Adrenal gland (tissue), 12 donors: Measurements from ENCODE around the gene C11orf68. TPM values are rescaled to one million over a fixed set of nuclear protein-coding genes. Genes with fewer than 3 reads are reported as not detected.
A peak's percentile ranks its signal among the peaks of the same experiment; 100 is the strongest.

ENCODE experiments used
- DNase-seq, 7 donors: peaks; one replicate each; pipeline ENCODE4 v3.0.0-alpha.2; 2019 to 2020
- H3K27ac ChIP-seq, 5 donors: fragments of 200-600 bp; sonication (generic) in 4 of 5; 1 replicate in 3 of 5; 2 replicates in 2 of 5; pipeline versions ENCODE4 v1.5.1 to v1.8.0; 2016 to 2020; ENCODE audit warnings: mild to moderate bottlenecking in 1 of 5
- H3K27me3 ChIP-seq: fragments of 200-600 bp; 2 replicates; pipeline ENCODE4 v1.8.0; 2021
- H3K36me3 ChIP-seq, 2 donors: fragments of 200-600 bp; replicated peaks in 1 of 2; 1 replicate in 1 of 2; 2 replicates in 1 of 2; pipeline versions ENCODE4 v1.5.1 to v1.8.0; 2018 to 2022
- H3K4me1 ChIP-seq, 2 donors: fragments of 200-600 bp; replicated peaks in 1 of 2; 1 replicate in 1 of 2; 2 replicates in 1 of 2; pipeline versions ENCODE4 v1.5.1 to v1.8.0; 2018 to 2021
- H3K4me3 ChIP-seq, 4 donors: fragments of 200-600 bp; sonication (generic) in 3 of 4; one replicate each; pipeline ENCODE4 v1.5.1; 2016 to 2018
- H3K9me3 ChIP-seq, 3 donors: fragments of 200-600 bp; sonication (generic) in 1 of 3; replicated peaks in 1 of 3; 1 replicate in 2 of 3; 2 replicates in 1 of 3; pipeline versions ENCODE4 v1.5.1 to v1.8.0; 2016 to 2021
- POLR2A ChIP-seq, 2 donors: fragments of 450-650 bp; IDR thresholded peaks; one replicate each; pipeline ENCODE4 v1.6.1; 2017; ENCODE audit warnings: antibody characterized with exemption in 2 of 2, mild to moderate bottlenecking in 2 of 2, moderate library complexity in 1 of 2
- WGBS, 4 donors: extraction: QIAGEN DNeasy Blood & Tissue Kit in 2 of 4; methylation state at CpG; one replicate each; pipeline versions ENCODE4 v1.1.5 to v1.1.7; 2013 to 2017; 5-methylcytosine and 5-hydroxymethylcytosine counted together
- intact Hi-C, 2 donors: fragments of 100-400 bp; cut with DNase I; formaldehyde crosslinking; loops; one replicate each; pipeline versions ENCODE4 v1.14.1 to v1.15.0; 2022 to 2023
- polyA plus RNA-seq, 3 donors: library from polyadenylated mRNA; stranded (reverse); fragments of 200-250 nt in 2 of 3; fragments of 350-450 nt in 1 of 3; fragmentation: Illumina TruSeq in 1 of 3; extraction: RNeasy Lipid Tissue Mini Kit (QIAGEN cat#74804) in 1 of 3; gene quantifications; one replicate each; pipeline ENCODE4 v1.2.3, GENCODE V29; 2013 to 2014
- total RNA-seq, 9 donors: library from RNA; depleted of rRNA in 4 of 9; stranded (reverse); fragments of >200 nt in 4 of 9; fragments of 120-200 nt in 1 of 9; fragmentation: NEBNext Ultra II Directional in 1 of 9; extraction: Animal tissue kit (Norgen Biotek cat#: 25700) in 1 of 9; gene quantifications; one replicate each; pipeline versions ENCODE4 v1.1.0 to v1.2.4, GENCODE V29; 2013 to 2023
- TF ChIP-seq, protein P1 (sequence below), 6 experiments: fragments of 450-650 bp in 4 of 6; fragments of 200-600 bp in 2 of 6; sonication (generic) in 1 of 6; IDR thresholded peaks; 1 replicate in 5 of 6; 2 replicates in 1 of 6; pipeline versions ENCODE4 v1.5.1 to v1.8.0; 2016 to 2021; ENCODE audit warnings: antibody characterized with exemption in 6 of 6, mild to moderate bottlenecking in 2 of 6, moderate library complexity in 1 of 6
- donor health status: healthy with polysubstance abuse.
- donor health status: Bipolar disorder and iron deficiency.
- donor health status: DM: yes; HTN: yes; CAD: no.
- donor health status: DM: no; HTN: no; CAD: no.
- donor health status: DM: no; HTN: no; CAD: no.
- donor health status: DM: yes; HTN: yes; CAD: no.

C11orf68 gene
- total and polyA plus RNA-seq, 12 donors, result 11.5 to 51.9 (median 26.9) TPM

DNA sequence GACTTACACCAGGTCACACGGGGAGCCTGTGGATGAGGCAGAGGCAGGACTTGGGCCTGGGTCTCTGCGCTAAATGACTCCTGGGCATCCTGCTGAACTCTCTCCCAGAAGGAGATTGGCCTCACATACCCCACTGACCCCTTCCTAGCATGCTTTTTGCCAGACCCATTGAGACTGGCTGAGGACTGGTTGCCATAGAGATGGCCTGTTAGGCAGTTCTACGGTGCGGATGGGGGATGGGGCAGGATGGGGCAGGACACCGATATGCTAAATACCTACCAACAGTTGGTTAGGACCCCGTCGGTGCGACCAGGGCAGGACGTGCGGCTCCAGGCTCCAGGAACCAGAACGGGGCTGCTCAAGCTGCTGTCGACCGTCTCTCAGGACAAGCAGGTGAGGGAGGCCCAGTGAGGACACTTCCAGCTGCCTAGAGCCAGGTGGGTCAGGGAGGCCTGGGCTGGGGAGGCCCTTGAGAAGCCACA, 26.6 kb upstream of the C11orf68 start, which contains the start of gene TSGA10IP:
Gene TSGA10IP, plus strand, starts transcription at position 51 of the 482 bp plus-strand sequence. Its CDS starts 196 bp downstream, at position 247.
- Histone ChIP-seq H3K9me3 (no peaks in the 10 kb centered on the region), H3K27ac (no peak within 1 kb of the TSS), H3K4me1 (no peaks in the 10 kb centered on the region), H3K4me3 (no peak within 1 kb of the TSS), H3K27me3 (no peaks in the 10 kb centered on the region), H3K36me3 (no peaks in the 10 kb centered on the region)
- no peak for TF ChIP-seq POLR2A (IDR thresholded peaks at IDR 0.05)
- TF ChIP-seq, protein P1, sequence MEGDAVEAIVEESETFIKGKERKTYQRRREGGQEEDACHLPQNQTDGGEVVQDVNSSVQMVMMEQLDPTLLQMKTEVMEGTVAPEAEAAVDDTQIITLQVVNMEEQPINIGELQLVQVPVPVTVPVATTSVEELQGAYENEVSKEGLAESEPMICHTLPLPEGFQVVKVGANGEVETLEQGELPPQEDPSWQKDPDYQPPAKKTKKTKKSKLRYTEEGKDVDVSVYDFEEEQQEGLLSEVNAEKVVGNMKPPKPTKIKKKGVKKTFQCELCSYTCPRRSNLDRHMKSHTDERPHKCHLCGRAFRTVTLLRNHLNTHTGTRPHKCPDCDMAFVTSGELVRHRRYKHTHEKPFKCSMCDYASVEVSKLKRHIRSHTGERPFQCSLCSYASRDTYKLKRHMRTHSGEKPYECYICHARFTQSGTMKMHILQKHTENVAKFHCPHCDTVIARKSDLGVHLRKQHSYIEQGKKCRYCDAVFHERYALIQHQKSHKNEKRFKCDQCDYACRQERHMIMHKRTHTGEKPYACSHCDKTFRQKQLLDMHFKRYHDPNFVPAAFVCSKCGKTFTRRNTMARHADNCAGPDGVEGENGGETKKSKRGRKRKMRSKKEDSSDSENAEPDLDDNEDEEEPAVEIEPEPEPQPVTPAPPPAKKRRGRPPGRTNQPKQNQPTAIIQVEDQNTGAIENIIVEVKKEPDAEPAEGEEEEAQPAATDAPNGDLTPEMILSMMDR (IDR thresholded peaks at IDR 0.05), result no peak
- 67 to 100% (median 70%) methylated on average over 2 to 13 of the region's 13 CpGs for WGBS, 4 donors
- no peak for DNase-seq
- intact Hi-C loops, result no loop called here

DNA sequence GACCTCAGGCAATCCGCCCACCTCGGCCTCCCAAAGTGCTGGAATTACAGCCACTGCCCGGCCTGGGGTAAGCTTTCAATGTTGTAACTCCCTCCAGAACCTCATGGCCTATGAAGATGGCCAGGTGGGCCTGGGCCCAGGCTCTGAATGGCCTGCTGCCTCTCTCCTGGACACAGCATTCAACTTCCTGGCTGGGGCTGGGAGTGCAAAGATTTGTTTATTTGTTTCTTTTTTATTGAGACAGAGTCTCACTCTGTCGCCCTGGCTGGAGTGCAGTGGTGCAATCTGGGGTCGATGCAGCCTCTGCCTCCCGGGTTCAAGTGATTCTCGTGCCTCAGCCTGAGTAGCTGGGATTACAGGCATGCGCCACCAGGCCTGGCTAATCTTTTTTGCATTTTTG, 25.9 kb upstream of the C11orf68 start:
- no peak for DNase-seq
- Histone ChIP-seq H3K4me1 (no peaks in the 10 kb centered on the region), H3K9me3 (no peaks in the 10 kb centered on the region), H3K4me3 (no peak overlapping the region), H3K27me3 (no peaks in the 10 kb centered on the region), H3K36me3 (no peaks in the 10 kb centered on the region), H3K27ac (no peak overlapping the region)
- intact Hi-C loops, result no loop called here
- WGBS, 4 donors, result 67 to 87% (median 83%) methylated on average over 6 to 8 of the region's 8 CpGs
- no peak for TF ChIP-seq POLR2A (IDR thresholded peaks at IDR 0.05)
- TF ChIP-seq, protein P1 (IDR thresholded peaks at IDR 0.05), result no peak

DNA sequence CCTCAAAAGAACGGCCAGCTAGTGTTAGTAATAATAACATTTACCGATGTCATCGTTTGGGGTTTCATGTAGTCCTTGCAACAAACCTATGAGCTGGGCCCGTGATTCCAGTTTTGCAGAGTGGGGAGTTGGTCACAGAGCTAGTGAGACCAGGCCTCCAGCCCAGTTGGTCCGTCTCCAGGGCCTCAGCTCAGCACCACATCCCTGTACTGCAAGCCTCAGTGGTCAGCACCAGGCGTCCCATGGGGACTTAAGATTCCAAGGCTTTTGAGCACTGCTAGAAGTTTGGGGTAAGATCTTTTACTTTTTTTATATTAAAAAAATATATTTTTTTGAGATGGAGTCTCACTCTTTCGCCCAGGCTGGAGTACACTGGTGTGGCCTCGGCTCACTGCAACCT, 25.3 kb upstream of the C11orf68 start:
- intact Hi-C loops, result no loop called here
- TF ChIP-seq, protein P1 (IDR thresholded peaks at IDR 0.05), result no peak
- TF ChIP-seq POLR2A (IDR thresholded peaks at IDR 0.05), result no peak
- Histone ChIP-seq H3K27ac (no peak overlapping the region), H3K4me3 (no peak overlapping the region), H3K36me3 (no peaks in the 10 kb centered on the region), H3K27me3 (no peaks in the 10 kb centered on the region), H3K9me3 (no peaks in the 10 kb centered on the region), H3K4me1 (no peaks in the 10 kb centered on the region)
- no peak for DNase-seq
- WGBS, 4 donors, result 88 to 93% (median 90%) methylated on average over 8 of the region's 8 CpGs

DNA sequence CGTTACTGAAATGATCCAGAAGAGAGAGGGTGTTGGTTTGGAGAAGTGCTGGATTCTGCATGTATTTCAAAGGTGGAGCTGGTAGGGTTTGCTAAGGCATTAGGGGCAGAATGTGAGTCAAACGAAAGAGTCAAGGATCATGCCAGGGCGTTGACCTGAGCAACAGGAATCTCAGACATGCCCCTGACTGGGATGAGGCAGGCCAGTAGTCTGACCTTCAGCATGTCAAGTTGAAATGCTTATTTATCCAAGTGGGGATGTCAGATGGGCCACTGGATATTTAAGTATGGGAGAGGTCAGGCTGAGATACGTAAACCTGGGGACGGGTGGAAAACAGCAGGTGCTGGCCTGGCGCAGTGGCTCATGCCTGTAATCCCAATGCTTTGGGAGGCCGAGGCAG, 23.7 kb upstream of the C11orf68 start:
- Histone ChIP-seq H3K27ac (no peak overlapping the region), H3K4me1 (no peaks in the 10 kb centered on the region), H3K4me3 (no peak overlapping the region), H3K27me3 (no peaks in the 10 kb centered on the region), H3K9me3 (no peaks in the 10 kb centered on the region), H3K36me3 (no peaks in the 10 kb centered on the region)
- TF ChIP-seq POLR2A (IDR thresholded peaks at IDR 0.05), result no peak
- TF ChIP-seq, protein P1 (IDR thresholded peaks at IDR 0.05), result no peak
- DNase-seq, result peak in 3 of 7 donors; percentile 48 to 67 (median 57)
- intact Hi-C loops, result no loop called here
- WGBS, 4 donors, result 60 to 73% (median 66%) methylated on average over 7 of the region's 7 CpGs
